NCI-H2171 treated with DMSO at 0.1 percent for 48 hours (cell line): Measurements from ENCODE around the gene PCDH18.
"Not testable (repeated sequence)": the region's sequence is repeated elsewhere in the genome, so short reads cannot be mapped to it uniquely, and the experiment has no call there.

Experiments
- DNase-seq: peaks from one replicate; lab custom pipeline; 2025; lab: John Stamatoyannopoulos, UW

PCDH18 gene

DNA sequence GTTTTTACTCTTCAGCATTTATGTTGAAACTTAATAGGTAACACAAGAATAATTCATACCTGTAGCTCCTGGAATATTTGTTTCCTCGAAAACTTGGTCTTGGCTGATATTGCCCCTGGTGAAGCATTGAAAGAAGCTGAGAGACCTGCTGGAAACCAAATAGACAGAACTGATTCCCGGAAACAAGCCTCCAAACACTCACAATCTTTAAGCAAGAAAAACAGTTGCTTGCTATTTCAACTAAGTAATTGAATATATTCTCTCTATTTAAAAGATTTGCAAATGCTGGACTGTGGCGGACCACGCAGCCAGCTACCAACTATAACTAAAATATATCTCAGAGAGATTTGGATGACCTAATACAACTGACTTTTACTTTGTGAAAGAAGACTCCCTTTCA lies 3.6 kb downstream of the PCDH18 start:
- no peak for DNase-seq

GRCh38 chr4:137526681-137527080 lies 5.6 kb downstream of the PCDH18 start:
- DNase-seq: no peak

- DNase-seq: peak; percentile 73
These were observed 7.4 kb downstream of the PCDH18 start for GRCh38 chr4:137524725-137525369.

DNA sequence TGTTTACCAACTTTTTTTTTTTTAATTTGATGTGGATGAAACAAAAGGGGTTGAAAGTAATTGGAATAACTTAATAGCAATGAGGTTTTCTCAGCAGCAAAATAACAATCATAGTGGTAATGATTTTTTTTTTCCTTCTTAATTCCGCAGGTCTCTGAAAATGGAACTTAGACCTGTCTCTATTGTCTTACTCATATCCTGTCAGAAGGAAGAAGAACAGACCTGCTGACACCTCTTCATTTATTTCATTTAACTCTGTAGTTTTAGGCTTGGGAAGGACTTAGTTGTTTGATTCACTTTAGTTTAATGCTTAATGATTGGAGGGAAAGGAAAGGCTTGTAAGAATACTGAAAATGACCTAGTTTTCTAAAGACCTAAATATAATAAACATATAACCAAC lies 9.0 kb downstream of the PCDH18 start:
- DNase-seq: no peak

GRCh38 chr4:137521053-137521452 lies 11.2 kb downstream of the PCDH18 start:
- DNase-seq: no peak

DNA sequence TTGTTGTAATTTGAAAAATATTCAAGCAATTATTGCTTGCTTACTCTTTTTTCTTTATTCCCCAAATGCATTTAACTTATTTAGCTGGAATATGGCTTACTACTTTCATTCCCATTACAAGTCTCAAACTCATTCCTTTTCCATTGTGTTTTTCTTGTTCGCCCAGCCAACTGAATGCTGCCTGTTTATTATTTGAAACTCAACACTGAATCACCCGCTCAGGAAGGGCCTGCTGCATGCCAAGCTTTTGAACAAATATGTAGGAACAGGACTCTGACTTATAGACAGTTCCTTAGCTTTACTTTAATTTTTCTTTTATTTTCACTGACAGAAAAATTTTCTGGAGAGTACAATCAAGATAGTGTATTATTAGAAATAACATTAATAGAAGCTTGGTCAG lies 12.9 kb downstream of the PCDH18 start:
- no peak for DNase-seq

- not testable (repeated sequence) for DNase-seq
These were observed 15.0 kb downstream of the PCDH18 start for GRCh38 chr4:137517323-137517722.

- DNase-seq: no peak
These were observed 17.7 kb downstream of the PCDH18 start for GRCh38 chr4:137514406-137515111.

DNA sequence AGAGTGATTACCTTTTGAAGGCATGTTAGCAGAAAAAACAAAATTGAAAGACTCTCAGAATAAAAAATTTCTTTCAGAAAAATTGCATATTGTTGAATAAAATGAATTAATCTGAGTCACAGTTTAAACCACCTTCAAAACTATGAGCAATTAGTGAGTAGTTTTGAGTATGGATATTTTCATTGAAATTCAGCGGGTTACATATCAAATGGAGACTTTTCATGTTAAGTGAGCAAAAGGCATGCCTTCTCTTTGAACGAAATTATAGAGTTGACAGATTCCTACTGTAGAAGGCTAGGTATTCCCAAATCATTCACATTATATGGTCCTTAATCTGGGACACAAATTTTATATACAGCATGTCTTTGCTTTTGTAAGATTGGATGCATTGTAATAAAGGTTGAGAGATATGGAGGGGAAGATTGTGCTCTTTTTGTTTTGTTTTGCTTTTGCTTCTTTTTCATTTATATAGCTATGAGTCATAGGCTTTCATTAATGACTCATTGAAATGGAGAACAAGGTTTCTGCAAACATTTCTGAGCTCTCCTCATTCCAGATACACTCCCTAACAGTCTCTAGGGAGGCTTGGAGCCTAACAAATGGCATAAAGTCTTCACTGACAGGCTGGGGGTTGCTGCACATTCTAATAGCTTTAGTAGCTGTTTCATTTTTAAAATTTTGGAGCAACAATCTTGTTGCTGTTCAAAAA lies 21.6 kb downstream of the PCDH18 start:
- peak; percentile 33 for DNase-seq

- no peak for DNase-seq
These were observed 22.4 kb downstream of the PCDH18 start for GRCh38 chr4:137509855-137510282.

DNA sequence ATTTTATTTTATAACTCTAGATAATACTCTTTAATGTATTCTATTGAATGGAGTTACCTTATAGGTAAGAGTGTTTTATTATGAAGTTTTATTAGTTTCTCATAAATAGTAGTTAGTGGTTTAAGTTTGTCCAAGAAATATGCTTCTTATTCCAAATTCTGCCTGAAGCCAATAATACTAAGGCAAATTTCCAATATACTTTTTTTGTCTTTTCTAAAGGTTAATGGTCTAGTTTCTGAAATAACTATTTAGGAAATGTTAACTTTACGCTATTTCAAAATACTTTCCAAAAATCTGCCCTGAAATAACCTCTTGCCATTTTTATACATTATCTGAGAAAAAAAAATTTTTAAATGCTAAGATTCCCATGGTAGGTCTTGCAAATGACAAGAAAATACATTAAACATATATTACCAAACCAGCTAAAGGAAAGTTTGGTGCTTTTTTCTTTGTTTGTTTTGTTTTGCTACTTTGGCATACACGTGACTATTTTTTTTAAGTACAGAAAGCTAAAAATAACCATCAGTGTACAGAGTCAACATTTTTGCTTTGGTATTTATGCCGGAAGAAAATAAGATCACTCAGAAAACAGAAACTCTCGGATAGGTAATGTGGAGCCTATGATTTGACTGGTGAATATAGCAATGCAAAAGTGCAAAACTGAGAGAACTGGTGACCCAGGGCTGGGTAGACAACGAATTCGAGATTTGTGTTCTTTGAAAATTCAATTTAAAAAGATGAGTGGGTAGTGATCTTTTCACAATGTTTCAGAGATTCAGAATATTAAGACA lies 29.8 kb downstream of the PCDH18 start:
- DNase-seq: no peak

DNA sequence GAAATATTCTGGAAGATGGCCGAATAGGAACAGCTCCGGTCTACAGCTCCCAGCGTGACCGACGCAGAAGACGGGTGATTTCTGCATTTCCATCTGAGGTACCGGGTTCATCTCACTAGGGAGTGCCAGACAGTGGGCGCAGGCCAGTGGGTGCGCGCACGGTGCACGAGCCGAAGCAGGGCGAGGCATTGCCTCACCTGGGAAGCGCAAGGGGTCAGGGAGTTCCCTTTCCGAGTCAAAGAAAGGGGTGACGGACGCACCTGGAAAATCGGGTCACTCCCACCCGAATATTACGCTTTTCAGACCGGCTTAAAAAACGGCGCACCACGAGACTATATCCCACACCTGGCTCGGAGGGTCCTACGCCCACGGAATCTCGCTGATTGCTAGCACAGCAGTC lies 36.0 kb downstream of the PCDH18 start:
- DNase-seq: not testable (repeated sequence)

GRCh38 chr4:137495578-137495977 lies 36.7 kb downstream of the PCDH18 start:
- DNase-seq: no peak

DNA sequence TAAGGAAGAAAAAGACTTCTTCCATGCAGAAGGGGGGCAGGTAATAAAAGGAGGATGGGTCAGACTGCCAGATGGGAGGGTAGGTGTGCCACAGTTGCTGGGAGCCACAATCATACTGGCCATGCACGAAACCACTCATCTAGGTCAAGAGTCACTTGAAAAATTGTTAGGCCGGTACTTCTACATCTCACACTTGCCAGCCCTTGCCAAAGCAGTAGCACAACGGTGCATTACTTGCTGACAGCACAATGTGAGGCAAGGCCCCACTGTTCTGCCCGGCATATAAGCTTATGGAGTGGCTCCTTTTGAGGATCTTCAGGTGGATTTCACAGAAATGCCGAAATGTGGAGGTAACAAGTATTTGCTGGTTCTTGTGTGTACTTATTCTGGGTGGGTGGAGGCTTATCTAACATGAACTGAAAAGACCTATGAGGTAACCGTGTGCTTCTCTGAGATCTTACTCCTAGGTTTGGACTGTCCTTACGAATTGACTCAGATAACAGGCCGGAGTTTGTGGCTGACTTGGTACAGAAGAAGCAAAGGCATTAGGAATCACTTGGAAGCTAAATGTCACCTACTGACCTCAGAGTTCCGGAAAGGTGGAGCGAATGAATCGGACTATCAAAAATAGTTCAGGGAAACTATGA lies 48.9 kb downstream of the PCDH18 start:
- DNase-seq: not testable (repeated sequence)

DNA sequence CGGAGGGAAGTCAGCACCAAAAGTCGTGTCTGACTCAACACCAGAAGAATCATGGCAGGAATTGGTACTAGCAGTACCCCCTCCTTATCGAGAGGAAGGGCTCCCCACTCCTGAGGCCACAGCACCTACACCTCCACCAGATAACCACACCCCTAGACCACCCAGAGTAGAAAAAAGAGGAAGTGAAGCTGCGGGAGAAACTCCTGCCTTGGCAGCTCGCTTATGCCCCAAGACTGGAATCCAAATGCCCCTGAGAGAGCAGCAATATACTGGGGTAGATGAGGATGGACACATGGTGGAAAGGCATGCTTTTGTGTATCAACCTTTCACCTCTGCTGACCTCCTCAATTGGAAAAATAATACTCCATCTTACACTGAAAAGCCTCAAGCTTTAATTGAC lies 52.6 kb downstream of the PCDH18 start:
- DNase-seq: not testable (repeated sequence)

DNA sequence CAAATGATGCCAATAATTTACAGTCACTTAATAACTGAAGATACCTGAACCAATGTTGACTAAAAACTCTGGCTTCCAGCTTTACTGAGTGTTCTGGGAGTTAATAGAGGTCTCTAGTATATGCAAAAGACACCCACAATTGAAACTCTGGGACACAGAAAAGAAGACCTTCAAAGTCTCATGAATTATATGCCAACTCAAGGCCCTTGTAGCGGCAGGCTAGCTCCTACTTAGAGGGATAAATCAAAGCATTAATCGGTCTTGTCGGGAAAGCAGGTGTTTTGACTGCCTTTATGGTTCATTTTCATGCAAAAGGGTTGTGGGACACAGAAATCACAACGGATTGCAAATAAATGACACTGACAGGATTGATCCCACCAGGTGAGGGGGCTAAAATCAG lies 55.9 kb downstream of the PCDH18 start:
- DNase-seq: no peak

- peak; percentile 42 for DNase-seq
These were observed 57.5 kb downstream of the PCDH18 start for GRCh38 chr4:137474711-137475301.

GRCh38 chr4:137471895-137472294 lies 60.4 kb downstream of the PCDH18 start:
- DNase-seq: no peak

GRCh38 chr4:137471461-137471860 lies 60.8 kb downstream of the PCDH18 start:
- no peak for DNase-seq

DNA sequence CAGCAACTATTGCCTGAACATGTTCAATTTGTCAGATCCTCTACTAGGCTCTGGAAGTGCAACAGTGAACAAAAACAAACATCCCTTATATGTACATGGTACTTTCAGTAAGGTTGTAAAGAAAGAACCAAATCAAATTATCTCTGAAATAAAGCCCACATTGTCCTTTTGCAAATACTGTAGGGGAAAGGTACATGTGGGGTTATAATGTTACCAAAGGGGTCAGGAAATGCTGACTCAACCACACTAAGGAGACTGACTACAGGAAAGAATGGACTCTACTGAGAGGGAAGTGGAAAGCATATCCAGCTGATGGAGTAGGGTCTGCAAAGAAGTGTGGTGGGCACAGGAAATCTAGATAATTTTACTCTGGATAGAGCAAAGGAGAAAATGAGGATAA lies 61.5 kb downstream of the PCDH18 start:
- DNase-seq: no peak
